Lower leg skin (tissue), 3 donors: Measurements from ENCODE around the gene AKT3.

Source experiments
- POLR2A ChIP-seq, 2 donors: fragments of 450-650 bp; IDR thresholded peaks; one replicate each; pipeline ENCODE4 v1.6.1; 2016 to 2017; ENCODE audit warnings: antibody characterized with exemption in 2 of 2, mild to moderate bottlenecking in 1 of 2, moderate library complexity in 1 of 2
- TF ChIP-seq, protein P1 (sequence below), 3 donors: fragments of 450-650 bp; IDR thresholded peaks; one replicate each; pipeline ENCODE4 v1.5.1; 2016; ENCODE audit warnings: antibody characterized with exemption in 3 of 3, mild to moderate bottlenecking in 3 of 3, moderate library complexity in 2 of 3

- TF ChIP-seq, protein P1, sequence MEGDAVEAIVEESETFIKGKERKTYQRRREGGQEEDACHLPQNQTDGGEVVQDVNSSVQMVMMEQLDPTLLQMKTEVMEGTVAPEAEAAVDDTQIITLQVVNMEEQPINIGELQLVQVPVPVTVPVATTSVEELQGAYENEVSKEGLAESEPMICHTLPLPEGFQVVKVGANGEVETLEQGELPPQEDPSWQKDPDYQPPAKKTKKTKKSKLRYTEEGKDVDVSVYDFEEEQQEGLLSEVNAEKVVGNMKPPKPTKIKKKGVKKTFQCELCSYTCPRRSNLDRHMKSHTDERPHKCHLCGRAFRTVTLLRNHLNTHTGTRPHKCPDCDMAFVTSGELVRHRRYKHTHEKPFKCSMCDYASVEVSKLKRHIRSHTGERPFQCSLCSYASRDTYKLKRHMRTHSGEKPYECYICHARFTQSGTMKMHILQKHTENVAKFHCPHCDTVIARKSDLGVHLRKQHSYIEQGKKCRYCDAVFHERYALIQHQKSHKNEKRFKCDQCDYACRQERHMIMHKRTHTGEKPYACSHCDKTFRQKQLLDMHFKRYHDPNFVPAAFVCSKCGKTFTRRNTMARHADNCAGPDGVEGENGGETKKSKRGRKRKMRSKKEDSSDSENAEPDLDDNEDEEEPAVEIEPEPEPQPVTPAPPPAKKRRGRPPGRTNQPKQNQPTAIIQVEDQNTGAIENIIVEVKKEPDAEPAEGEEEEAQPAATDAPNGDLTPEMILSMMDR (IDR thresholded peaks at IDR 0.05) = no peak
- TF ChIP-seq POLR2A (IDR thresholded peaks at IDR 0.05) = no peak
Observed at GRCh38 chr1:243845888-243846287, 4.2 kb downstream of the AKT3 start.
